Hematopoietic multipotent progenitor cell treated with erythropoietin and hydrocortisone succinate and interleukin-3 and kit ligand, for 15 days (in vitro differentiated cells): ENCODE results near the gene PALD1.

Source experiments
- DNase-seq: peaks from one replicate; pipeline ENCODE4 v3.0.0-alpha.2; 2015; ENCODE audit warnings: low spot score

Gene PALD1

DNA sequence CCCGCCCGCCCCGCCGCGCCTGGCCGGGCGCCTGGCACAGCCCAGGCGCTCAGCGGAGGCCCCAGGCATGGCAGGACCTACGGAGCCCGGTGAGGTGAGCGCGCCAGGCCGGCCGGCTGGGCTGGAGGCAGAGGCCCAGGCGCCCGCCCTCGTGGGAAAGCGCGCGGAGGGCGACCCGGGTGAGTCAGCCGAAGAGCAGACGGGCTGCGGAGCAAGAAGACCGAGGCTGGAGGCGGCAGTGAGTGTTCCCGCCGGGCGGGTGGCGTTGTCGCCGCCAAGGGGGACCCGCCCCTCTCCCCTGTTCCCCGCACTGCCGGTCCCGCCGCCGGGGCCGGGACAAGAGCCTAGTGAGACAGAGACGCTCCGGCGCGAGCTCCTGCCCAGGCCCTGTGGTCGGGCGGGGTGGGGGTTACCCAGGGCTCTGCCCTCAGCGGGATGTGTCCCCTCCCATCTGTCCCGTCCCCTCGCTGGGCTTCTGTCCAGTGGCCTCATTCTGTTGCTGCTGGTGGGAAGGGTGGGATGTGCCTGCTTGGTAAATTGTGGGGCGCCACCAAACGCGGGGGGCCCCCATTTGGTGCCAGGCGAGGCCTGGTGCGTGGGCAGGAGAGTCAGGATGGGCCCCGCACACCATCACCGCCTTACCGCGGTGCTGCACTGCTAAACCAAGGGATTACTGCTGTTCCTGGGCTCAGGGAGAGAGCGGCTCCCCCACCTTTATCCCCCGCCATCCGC lies 20.1 kb upstream of the PALD1 start:
- no peak for DNase-seq

DNA sequence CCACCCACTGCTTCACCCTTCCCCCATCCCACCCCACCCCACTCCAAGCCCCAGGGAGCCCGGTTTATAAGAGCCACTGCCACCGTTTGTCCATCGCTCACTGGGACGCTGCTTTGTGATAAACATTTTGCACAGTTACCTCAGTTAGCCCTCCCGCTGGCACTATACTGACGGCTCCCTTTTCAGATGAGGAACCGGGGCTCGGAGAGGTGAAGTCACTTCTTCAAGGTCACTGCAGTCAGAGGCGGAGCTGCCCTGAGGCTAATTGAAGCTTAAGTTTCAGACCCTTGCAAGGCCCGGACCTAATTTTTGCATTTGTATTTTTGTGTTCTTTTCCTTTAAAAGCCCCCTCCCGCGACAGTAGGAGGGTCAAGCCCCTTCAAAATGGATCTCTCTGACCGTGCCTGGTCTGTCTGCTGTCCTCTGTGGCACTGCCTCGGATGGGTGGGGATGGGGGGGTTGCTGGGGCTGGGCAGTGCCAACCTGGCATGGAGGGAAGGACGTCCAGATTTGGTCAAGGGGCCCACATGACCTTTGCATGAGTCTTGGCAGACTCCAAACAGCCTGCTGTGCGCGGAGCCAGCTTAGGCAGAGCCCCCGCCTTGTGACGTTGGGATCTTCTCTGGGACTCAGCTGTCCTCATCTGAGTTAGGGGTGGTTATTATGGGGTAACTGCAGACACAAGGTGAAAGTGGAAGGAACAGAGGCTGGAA lies 19.4 kb upstream of the PALD1 start:
- DNase-seq = no peak

DNA sequence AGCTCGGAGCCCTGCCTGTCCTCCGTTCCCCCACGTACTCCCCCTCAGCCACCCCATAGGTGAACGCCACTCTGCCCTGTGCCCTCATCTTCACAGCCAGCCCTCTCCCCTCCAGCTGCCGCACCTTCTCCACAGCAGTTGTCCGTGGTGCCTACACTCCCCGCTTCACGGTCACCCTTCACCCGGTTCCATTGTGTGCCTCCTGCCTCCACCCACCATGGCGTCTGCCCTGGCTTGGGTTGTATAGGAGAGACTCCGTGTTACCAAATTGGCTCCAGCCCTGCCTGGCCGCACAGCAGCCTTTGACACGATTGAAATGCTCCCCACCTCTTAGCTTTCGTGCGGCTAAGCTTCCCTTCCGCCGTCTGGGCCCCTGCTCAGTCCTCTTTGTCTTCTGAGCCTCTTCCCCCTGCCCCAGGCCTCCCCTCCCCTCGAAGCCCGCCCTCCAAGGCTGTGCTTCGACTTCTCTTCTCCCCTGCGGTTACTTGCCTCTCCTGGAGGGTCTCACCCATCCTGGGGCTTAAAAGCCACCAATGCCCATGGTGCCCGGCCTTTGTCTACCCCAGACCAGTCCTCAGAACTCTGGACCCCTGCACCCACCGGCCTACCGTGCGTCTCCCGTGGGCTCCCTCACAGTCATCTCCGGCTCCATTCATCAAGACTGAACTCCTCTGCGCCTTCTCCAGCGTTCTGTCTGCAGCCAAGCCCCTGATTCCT lies 18.6 kb upstream of the PALD1 start:
- DNase-seq = no peak

DNA sequence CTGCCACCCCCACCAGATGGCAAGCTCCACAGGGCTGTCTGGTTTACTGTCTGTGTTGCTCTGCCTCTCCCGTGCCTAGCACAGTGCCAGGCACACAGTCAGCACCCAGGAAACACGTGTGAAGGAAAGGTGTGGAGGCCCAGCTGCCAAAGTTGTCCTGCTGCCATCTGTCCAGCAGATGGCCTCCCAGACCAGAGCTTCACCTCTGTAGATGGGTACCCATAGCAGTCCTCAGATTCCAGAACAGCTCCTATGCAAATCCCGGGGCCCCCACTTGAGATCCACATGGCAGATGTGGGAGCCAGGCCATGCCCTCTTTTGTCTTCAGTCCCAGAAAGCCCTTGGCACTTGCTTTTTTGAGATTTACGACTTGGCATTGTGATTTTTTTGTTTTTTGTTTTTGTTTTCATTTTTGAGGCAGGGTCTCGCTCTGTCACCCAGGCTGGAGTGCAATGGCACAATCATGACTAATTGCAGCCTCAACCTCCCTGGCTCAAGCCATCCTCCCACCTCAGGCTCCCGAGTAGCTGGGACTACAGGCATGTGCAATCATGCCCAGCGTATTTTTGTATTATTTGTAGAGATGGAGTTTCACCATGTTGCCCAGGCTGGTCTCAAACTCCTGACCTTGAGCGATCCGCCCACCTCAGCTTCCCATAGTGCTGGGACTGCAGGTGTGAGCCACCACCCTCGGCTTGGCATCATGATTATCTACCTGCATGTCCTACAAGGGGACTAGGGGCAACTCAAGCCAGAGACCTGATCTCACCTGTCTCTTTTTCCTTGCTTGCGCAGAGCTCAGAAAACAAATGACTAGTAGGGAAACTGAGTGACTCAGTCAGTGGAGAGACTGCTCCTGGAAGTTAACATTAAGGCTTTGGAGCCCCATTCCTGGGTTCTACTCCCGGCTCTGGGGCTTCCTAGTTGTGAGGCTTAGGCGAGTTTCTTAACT lies 16.9 kb upstream of the PALD1 start:
- peak; percentile 7 for DNase-seq

DNA sequence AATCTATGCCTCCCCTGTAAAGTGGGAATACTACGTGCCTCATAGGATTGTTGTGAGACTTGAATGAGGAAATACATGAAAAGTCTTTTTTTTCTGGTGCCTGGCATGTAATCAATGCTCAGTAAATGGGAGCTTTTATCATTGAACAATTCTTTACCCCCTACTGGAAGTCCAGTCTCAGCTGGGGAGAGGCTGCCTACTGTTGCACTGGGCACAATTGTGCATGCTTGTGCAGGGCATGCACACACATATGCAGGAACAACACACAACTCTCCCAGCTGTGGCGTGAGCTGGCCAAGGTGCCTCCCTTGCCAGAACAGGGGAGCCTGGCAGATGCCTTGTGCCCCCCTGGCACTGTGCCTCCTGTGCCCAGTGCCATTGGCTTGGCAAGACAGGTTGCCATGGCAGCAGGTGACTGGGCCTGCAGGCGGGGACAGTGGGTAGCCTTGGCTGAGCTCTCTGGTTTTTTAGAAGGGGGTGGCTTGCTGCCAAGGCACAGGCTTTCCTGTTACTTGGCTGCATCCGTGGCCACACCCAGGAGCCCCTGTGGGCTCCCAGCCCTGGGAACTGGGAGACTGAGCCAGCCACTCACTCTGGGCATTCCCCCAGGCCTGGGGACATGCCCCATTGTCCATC lies 16.1 kb upstream of the PALD1 start:
- no peak for DNase-seq

DNA sequence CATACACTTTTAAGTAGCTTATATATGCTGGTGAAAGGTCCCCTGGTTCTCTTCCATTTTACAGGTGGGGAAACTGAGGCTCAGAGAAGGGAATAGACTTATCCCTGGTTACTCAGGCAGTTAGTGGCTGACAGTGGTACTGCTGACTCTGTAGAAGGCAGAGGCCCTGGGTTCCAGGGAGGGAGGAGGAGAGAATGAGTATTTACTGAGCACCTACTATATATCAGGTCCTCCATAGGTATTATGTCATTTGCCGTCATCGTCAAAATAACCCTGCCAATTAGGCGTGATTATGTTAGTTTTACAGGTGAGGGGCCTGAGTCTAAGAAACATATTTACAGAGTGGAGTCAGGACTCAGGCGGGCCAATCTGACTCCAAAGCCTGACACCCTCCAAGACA lies 13.3 kb upstream of the PALD1 start:
- no peak for DNase-seq

DNA sequence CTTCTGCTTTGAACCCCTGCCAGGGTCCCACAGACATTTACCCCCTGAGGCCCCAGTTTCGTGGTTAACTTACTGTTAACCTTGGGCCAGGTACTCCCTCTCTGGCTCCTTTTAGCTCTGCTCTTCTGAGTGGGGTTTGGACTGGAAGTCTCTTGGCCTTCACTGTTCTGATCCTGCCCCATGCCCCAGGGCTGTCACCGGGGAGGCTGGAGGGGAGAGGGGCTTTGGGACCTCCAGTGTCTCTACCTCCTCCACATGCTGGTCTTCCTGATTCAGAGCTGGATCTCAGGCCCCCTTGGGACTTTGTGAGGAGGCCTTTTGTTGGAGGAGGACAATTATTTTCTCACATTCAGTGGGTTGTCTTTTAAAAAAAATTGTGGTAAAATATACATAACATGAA lies 12.7 kb upstream of the PALD1 start:
- no peak for DNase-seq

DNA sequence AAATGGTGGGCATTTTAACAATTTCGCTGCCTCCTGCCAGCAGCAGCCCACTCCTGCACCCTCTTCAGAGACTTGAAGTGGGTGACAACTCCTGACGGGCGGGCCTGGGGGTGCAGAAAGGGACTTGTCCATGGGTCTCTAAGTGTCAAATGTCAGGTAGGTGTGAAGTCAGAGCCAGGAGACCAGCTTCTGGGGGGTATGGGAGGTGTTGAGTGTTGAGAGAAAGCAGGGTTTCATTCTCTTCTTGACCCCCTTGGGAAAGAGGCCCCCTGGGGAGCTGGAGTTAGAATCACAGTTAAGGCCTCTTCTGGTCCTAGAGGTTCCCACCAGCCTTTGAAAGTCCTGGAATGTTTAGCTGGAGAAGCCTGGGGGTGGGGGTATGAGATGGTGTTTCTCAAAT lies 11.6 kb upstream of the PALD1 start:
- DNase-seq = no peak

DNA sequence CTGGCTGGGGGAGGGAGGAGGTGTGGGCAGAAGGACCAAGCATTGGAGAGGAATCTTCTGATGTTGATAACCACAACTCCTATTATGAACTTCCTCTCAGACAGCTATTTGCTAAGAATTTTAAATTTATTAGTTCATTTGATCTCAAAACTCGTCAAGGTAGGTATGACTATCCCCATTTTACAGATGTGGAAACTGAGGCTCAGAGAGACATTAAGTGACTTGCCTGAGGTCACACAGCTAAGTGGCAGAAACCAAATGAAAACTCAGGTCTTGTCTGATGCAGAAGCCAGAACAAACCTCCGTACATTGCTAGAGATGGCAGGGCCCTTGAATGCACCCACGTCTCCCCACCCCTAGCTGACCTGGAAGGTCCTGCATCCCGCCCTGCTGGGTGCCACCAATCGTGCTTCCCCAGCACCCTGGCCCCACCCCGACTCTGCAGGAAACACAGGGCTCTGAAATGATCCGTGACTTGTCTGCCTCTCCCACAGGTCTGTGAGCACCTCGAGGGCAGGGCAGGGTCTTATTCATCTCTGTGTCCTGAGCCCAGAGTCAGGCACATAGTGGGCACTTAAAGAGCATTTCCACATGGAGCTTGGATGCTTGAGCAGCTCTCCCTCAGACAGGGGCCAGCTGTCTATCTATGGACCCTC lies 5.6 kb upstream of the PALD1 start:
- DNase-seq = no peak

DNA sequence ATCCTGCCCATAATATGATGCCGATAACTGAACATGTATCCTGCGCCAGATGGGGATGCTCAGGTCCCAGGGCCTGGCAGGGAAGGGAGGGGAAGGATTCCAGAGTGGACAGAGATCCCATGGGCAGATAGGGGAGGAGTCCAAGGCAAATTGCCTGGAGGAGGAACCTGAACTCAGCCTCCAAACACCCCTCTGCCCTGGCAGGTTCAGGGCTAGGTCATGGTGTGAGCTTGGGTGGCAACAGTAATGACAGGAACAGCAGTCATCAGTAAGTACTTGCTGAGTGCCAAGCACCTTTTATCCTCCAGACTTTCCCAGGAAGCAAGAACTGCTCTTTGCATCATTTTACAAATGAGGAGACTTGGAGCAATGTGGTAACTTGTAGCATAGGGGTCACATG lies 3.8 kb upstream of the PALD1 start:
- DNase-seq = no peak

DNA sequence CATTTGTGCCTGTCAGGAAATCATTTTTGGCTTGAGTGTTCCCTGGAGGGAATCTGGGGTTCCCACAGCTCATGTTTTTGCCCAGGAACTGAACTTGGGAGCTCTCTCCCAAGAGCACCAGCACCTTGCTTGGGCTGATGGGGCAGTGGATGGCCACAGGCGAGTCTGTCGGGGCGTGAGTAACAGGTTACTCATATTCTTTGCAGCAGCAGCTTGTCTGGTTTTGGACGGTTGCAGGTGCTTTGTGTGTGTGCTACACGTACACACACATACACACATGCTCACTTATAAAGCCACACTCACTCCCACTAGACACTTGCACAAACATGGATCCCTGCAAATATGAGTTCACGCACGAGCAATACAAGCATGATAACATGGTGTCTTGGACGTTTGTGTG lies 2.9 kb upstream of the PALD1 start:
- no peak for DNase-seq

DNA sequence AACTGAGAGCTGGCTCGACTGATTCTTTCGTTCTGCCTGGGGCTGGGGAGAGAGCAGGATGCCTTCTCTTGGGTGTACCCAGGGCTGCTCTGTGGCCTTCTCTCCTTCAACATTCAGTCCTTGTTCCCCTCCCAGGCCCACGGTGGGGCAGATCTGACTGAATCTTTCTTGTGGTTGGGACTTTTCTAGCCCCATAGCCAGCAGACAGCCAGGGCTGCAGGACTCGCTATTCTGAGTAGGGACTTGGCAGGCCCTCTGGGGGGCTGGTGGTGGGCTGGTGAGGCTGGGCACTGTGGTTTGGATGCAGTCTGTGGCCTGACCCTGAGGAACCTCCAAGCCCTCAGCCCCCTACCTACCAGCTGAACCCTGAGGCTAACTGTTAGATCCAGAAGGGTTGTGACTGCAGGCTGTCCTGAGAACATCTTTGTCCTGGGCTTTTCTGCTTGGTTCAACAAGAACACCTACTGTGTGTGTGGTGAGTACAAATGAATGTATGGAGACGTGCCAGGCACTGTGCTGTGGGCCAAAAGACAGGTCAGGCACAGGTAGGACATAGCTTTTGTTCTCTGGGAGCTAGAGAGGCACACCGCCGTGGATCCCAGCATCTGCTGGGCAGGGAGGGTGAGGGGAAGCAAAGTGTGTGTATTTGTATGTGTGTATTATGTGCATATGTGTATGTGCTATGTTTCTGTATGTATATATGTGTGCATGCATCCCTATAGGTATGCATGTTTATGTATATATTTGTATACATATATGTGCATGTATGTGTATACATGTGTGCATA lies 2.1 kb upstream of the PALD1 start:
- no peak for DNase-seq

DNA sequence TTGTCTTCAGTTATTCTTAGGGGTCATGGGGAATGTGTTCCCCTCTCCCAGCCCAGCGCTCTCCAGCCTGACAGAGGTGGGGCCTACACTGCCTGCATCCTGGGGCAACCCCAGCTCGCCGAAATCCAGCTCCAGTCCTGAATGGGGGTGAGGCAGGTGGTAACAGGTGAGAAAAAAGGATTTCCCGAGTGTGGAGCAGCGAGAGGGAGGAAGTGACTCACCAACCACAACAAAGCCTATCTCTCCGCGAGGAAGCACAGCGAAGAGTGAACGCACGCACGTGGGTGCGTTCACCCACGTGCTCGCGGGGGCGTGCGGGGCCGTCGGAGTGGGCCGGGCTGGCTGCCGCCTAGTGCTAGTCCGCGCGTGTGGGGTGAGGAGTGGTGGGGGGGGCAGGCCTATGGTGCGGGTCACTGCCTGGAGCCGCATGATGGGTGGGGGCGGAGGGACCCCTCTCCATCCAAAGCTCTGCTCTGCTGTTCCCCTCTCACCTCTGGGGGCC lies 855 bp upstream of the PALD1 start:
- no peak for DNase-seq

DNA sequence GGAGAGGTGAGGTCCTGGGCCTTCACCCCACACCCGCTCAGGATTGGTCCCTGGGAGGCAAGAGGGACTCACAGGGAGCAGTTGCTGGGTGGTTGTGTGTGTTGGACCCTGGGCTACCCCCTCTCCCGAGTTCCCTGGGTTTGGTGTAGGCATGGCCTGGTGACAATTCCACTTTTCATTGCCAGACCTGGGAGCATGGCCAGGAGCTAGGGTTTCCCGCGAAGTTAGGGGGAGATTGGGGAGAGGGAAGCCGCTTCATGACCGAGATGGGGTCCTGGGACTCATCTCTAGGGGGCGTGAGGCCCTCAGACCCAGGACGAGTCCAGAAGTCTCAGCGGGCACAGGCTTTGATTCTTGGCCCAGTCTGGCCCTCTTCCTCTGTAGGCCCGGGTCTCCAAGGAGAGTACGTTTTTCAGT lies 606 bp downstream of the PALD1 start:
- DNase-seq = no peak

DNA sequence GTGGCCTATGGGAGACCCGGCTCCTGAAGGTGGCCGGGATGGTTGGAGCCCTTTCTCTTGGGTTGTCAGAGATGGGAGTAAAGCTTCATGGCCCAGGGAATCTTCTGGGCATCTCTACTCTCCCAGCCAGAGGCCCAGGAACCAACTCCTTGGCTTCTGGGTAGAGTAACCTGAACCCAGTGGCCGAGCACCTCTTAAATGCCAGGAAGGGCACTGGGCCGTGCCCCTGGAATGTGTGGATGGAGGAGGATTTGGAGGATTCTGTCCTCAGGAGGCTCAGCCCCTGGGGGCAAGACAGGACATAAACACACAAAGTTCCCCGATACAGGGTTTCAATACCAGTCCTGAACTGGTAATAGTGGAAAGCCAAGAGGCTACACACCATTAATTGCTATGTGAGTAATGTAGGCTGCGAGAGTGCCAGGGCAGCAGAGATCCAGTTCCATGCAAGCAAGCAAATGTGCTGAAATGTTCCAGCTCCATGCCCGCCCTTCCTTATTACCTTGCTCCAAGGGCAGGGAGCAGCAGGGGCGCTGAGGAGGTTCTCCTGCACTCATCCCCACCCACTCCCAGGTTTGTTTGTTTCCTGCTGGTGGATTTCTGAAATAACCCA lies 1.2 kb downstream of the PALD1 start:
- DNase-seq = no peak

DNA sequence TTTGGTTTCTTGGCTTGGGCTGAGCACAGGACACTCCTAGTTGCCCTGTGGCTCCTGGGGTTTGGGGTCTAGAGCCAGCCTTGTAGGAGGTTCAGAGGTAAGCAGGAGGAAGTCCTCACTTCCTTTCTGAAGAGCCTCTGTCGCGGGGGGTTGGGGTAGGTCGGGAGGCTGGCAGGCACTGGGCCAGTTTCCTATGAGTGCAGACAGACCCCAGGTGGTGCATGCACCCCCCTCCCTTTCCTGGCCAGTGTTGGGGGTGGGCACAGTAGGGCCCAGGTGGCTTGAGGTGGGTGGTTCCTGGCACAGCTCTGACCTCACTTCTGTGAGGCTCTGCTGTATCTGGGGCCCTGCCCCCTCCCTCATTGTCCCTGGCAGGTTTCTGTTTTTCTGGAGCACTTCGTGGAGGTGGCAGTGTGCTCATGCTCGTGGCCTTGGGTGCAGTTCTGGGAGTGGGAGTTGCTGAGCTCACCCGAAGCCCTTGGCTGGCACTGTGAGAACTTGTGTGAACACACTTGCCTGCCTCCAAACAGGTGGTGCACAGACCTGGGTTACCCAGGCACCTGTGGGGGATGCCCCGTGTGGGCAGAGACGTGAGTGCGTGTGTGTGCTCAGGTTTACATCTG lies 1.8 kb downstream of the PALD1 start:
- DNase-seq = no peak

DNA sequence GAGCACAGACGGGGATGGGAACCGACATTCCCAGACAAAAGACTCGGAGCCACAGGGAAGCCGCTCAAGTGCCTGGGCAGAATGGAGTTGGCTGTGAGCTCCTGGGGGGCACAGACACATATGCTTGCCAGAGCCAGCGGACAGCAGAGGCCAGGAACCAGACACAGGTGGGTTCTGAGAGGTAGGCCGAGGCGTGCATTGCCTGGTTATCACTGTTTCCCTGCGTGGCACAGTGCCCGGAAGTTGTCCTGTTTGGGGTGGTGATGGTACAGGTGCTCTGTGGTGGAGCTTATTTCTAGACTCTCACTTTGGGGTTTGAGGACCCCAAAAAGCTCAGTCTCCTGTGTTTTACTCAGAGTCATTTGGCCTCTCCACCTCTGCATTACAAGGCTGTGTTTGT lies 2.5 kb downstream of the PALD1 start:
- no peak for DNase-seq

DNA sequence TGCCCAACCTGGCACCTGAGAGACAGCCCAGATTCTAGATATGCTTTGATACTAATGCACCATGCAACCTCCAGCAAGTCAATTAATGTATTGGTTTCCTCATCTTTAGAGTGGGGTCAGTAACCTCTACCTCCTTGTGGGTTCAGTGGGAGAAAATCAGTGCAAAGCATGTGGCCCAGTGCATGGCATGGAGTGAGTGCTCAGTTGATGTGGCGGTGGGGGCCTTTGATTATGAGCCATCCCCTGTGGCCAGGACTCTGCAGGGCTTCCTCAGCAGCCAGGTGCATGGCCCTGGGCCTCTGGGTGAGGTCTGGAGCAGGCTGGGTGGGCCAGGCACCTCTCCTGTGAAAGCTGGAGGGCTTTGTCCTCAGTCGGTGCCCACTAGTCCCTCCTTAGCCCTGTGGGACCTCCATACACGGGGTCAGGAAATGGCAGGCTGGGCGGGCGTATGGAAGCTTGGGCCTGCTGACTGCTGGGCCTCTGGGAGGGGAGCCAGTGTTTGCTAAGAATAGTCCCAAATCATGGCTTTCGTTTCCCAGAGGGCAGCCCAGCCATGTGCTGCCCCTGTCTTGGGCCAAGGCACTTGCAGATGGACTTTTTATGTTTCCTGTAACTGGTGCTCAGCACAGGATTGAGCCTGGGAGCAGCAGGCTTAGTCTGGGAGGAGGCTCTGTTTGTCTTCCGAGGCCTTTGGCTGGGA lies 3.4 kb downstream of the PALD1 start:
- DNase-seq = no peak
